ENCODE data around the gene ARAF. TPM values are rescaled to one million over a fixed set of nuclear protein-coding genes. Genes with fewer than 3 reads are reported as not detected.

ARAF gene
- total and polyA plus RNA-seq, 5 donors, result 33.2 to 73.2 (median 67.5) TPM

- WGBS, result 68% methylated on average over 4 of the region's 4 CpGs
- DNase-seq (no peak), ATAC-seq (no peak)
- no peaks in the 10 kb centered on the region for H3K27me3 ChIP-seq (ENCODE audit: control insufficient read depth, insufficient read depth)
- no peaks in the 10 kb centered on the region for H3K4me1 ChIP-seq (ENCODE audit: control insufficient read depth, insufficient read depth, low read length)
- intact Hi-C loops (cut with DNase I), result no loop called here
- H3K27ac ChIP-seq (ENCODE audit: low read length), result no peak overlapping the region
- no peaks in the 10 kb centered on the region for H3K9me3 ChIP-seq (ENCODE audit: control insufficient read depth, low read length)
- H3K4me3 ChIP-seq (ENCODE audit: low read length), result no peak overlapping the region
Observed at GRCh38 chrX:47610511-47610910, 49.5 kb downstream of the ARAF start.

- WGBS, result 96% methylated on average over 2 of the region's 2 CpGs
- intact Hi-C loops (cut with DNase I), result no loop called here
Observed at GRCh38 chrX:47611489-47611888, 50.5 kb downstream of the ARAF start.

GRCh38 chrX:47611926-47612325 is 50.9 kb downstream of the ARAF start:
- no peak overlapping the region for H3K27ac ChIP-seq (ENCODE audit: low read length)
- ATAC-seq (no peak), DNase-seq (no peak)
- intact Hi-C loops (cut with DNase I), result no loop called here
- no peaks in the 10 kb centered on the region for H3K27me3 ChIP-seq (ENCODE audit: control insufficient read depth, insufficient read depth)
- H3K4me3 ChIP-seq (ENCODE audit: low read length), result no peak overlapping the region
- H3K9me3 ChIP-seq (ENCODE audit: control insufficient read depth, low read length), result no peaks in the 10 kb centered on the region
- WGBS, result 86% methylated on average over 2 of the region's 2 CpGs
- H3K4me1 ChIP-seq (ENCODE audit: control insufficient read depth, insufficient read depth, low read length), result no peaks in the 10 kb centered on the region

More at GRCh38 chrX:47611489-47611888, 50.5 kb downstream of the ARAF start:
- H3K4me3 ChIP-seq (ENCODE audit: low read length), result no peak overlapping the region
- no peaks in the 10 kb centered on the region for H3K9me3 ChIP-seq (ENCODE audit: control insufficient read depth, low read length)
- DNase-seq, result no peak
- H3K27ac ChIP-seq (ENCODE audit: low read length), result no peak overlapping the region
- no peaks in the 10 kb centered on the region for H3K4me1 ChIP-seq (ENCODE audit: control insufficient read depth, insufficient read depth, low read length)
- no peaks in the 10 kb centered on the region for H3K27me3 ChIP-seq (ENCODE audit: control insufficient read depth, insufficient read depth)
- no peak for ATAC-seq

- Histone ChIP-seq H3K4me1 (ENCODE audit: control insufficient read depth, insufficient read depth, low read length) (no peaks in the 10 kb centered on the region), H3K27ac (ENCODE audit: low read length) (no peak overlapping the region), H3K27me3 (ENCODE audit: control insufficient read depth, insufficient read depth) (no peaks in the 10 kb centered on the region), H3K4me3 (ENCODE audit: low read length) (no peak overlapping the region), H3K9me3 (ENCODE audit: control insufficient read depth, low read length) (no peaks in the 10 kb centered on the region)
- no peak for ATAC-seq
- intact Hi-C loops (cut with DNase I), result no loop called here
- DNase-seq, result no peak
Observed at GRCh38 chrX:47612418-47612817, 51.4 kb downstream of the ARAF start.

GRCh38 chrX:47613082-47613481 is 52.1 kb downstream of the ARAF start:
- WGBS, result 95% methylated on average over 8 of the region's 8 CpGs
- no peak for ATAC-seq
- no peak overlapping the region for H3K27ac ChIP-seq (ENCODE audit: low read length)
- no peaks in the 10 kb centered on the region for H3K27me3 ChIP-seq (ENCODE audit: control insufficient read depth, insufficient read depth)
- no peak for DNase-seq
- intact Hi-C loops (cut with DNase I), result no loop called here
- H3K9me3 ChIP-seq (ENCODE audit: control insufficient read depth, low read length), result no peaks in the 10 kb centered on the region
- H3K4me3 ChIP-seq (ENCODE audit: low read length), result no peak overlapping the region
- no peaks in the 10 kb centered on the region for H3K4me1 ChIP-seq (ENCODE audit: control insufficient read depth, insufficient read depth, low read length)

GRCh38 chrX:47614618-47615017 is 53.6 kb downstream of the ARAF start:
- ATAC-seq, result no peak
- no peaks in the 10 kb centered on the region for H3K9me3 ChIP-seq (ENCODE audit: control insufficient read depth, low read length)
- intact Hi-C loops (cut with DNase I), result no loop called here

GRCh38 chrX:47618923-47619485 is 58.0 kb downstream of the ARAF start:
- DNase-seq, result no peak
- peak overlapping the region; percentile 25 for H3K4me3 ChIP-seq (ENCODE audit: low read length)
- intact Hi-C loops (cut with DNase I), result no loop called here
- H3K27me3 ChIP-seq (ENCODE audit: control insufficient read depth, insufficient read depth), result no peaks in the 10 kb centered on the region
- H3K9me3 ChIP-seq (ENCODE audit: control insufficient read depth, low read length), result no peaks in the 10 kb centered on the region
- H3K4me1 ChIP-seq (ENCODE audit: control insufficient read depth, insufficient read depth, low read length), result no peaks in the 10 kb centered on the region
- no peak overlapping the region for H3K27ac ChIP-seq (ENCODE audit: low read length)
- ATAC-seq, result no peak
- WGBS, result 29% methylated on average over 32 of the region's 32 CpGs

More at GRCh38 chrX:47614618-47615017, 53.6 kb downstream of the ARAF start:
- Histone ChIP-seq H3K4me3 (ENCODE audit: low read length) (no peak overlapping the region), H3K4me1 (ENCODE audit: control insufficient read depth, insufficient read depth, low read length) (no peaks in the 10 kb centered on the region), H3K27me3 (ENCODE audit: control insufficient read depth, insufficient read depth) (no peaks in the 10 kb centered on the region), H3K27ac (ENCODE audit: low read length) (no peak overlapping the region)
- WGBS, result 75% methylated on average over 5 of the region's 5 CpGs
- no peak for DNase-seq

- 2% methylated on average over 88 of the region's 88 CpGs for WGBS
- no peaks in the 10 kb centered on the region for H3K4me1 ChIP-seq (ENCODE audit: control insufficient read depth, insufficient read depth, low read length)
- intact Hi-C loops (cut with DNase I), result no loop called here
- peak; percentile 87 to 94 (median 93) for DNase-seq
- peak within 1 kb of the TSS; percentile 25 for H3K4me3 ChIP-seq (ENCODE audit: low read length)
- H3K9me3 ChIP-seq (ENCODE audit: control insufficient read depth, low read length), result no peaks in the 10 kb centered on the region
- H3K27ac ChIP-seq (ENCODE audit: low read length), result no peak within 1 kb of the TSS
- ATAC-seq, result peak; percentile 92 to 94
- no peaks in the 10 kb centered on the region for H3K27me3 ChIP-seq (ENCODE audit: control insufficient read depth, insufficient read depth)
Observed at GRCh38 chrX:47619486-47620302, 58.7 kb downstream of the ARAF start, which contains the start of gene SYN1. Gene SYN1, minus strand, starts transcription at chrX:47619857. Its CDS starts 129 bp downstream, at chrX:47619728.

- WGBS, result 47% methylated on average over 9 of the region's 9 CpGs
- Histone ChIP-seq H3K27ac (ENCODE audit: low read length) (no peak overlapping the region), H3K4me1 (ENCODE audit: control insufficient read depth, insufficient read depth, low read length) (no peaks in the 10 kb centered on the region), H3K9me3 (ENCODE audit: control insufficient read depth, low read length) (no peaks in the 10 kb centered on the region), H3K27me3 (ENCODE audit: control insufficient read depth, insufficient read depth) (no peaks in the 10 kb centered on the region), H3K4me3 (ENCODE audit: low read length) (no peak overlapping the region)
- intact Hi-C loops (cut with DNase I), result no loop called here
- DNase-seq, result no peak
- peak in 1 of 2 donors; percentile 5 for ATAC-seq
Observed at GRCh38 chrX:47620303-47620685, 59.3 kb downstream of the ARAF start.

All from right cardiac atrium (tissue), 5 donors.